ENCODE results near the gene TIE1.

GRCh38 chr1:43319288-43319687 lies 18.5 kb downstream of the TIE1 start:
- TF ChIP-seq CTCF (IDR thresholded peaks at IDR 0.05; ENCODE audit: low read depth, low read length): no peak
- no peak for TF ChIP-seq EZH2phosphoT487 (IDR thresholded peaks at IDR 0.05; ENCODE audit: low read depth)

Measured in OCI-LY3 (cell line).